Mucosa of stomach (tissue), 1 donor: ENCODE results near the gene SFI1.

Source experiments
- H3K27me3 ChIP-seq: one replicate; pipeline ENCODE4 v1.7.0; 2013; ENCODE audit warnings: mild to moderate bottlenecking, low read length; ENCODE audit not compliant: control insufficient read depth, insufficient read depth
- H3K36me3 ChIP-seq: one replicate; pipeline ENCODE4 v1.7.0; 2013; ENCODE audit warnings: low read length; ENCODE audit not compliant: control insufficient read depth, insufficient read depth
- H3K4me1 ChIP-seq: one replicate; pipeline ENCODE4 v1.7.0; 2013; ENCODE audit warnings: mild to moderate bottlenecking, low read length; ENCODE audit not compliant: control insufficient read depth, insufficient read depth
- H3K4me3 ChIP-seq: one replicate; pipeline ENCODE4 v1.7.0; 2013; ENCODE audit warnings: low read length
- H3K9ac ChIP-seq: one replicate; pipeline ENCODE4 v1.7.0; 2013; ENCODE audit warnings: mild to moderate bottlenecking, low read length, moderate library complexity
- H3K9me3 ChIP-seq: one replicate; pipeline ENCODE4 v1.7.0; 2013; ENCODE audit warnings: mild to moderate bottlenecking, low read length, moderate library complexity; ENCODE audit not compliant: control insufficient read depth
- donor health status: Pancreatic carcinoma.

SFI1 gene

DNA sequence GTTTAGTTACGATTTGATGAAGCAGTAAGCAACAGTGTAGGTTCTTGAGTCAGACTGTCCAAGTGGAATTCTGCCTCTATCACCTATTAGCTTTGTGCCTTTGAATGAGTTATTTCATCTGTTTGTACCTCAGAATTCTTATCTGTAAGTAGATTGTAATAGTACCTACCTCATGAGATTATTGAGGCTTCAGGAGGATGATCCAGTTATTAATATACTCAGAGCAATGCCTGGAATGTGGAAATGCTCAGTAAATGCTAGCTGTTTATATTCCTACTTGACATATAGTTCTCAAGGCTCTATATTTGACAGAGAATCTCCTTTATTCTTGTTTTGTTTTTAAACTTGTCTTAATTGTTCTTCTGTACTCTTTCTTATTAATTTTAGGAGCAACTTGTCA is 70.1 kb downstream of the SFI1 start:
- no peak overlapping the region for H3K9ac ChIP-seq
- no peaks in the 10 kb centered on the region for H3K9me3 ChIP-seq
- H3K4me3 ChIP-seq: no peak overlapping the region

DNA sequence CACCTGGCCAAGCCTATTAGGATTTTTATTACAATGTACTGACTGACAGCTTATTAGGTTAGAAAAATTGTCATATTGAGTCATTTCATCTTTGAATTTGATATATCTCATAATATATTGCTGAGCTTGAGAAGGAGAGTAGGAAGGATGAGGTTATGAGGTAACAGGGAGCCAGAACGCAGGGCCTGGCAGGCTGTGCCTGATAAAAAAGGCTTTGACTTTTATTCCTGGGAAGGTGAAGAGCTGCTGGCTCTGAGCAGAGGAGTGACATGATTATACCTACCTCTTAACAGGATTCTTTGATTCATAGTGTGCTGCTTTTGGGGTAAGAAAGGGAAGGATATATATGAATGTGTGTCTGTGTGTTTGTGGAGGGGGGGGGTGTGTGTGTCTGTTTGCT is 70.9 kb downstream of the SFI1 start:
- Histone ChIP-seq H3K4me3 (no peak overlapping the region), H3K36me3 (no peaks in the 10 kb centered on the region), H3K9ac (no peak overlapping the region), H3K27me3 (no peaks in the 10 kb centered on the region), H3K9me3 (no peaks in the 10 kb centered on the region), H3K4me1 (no peaks in the 10 kb centered on the region)

More for the DNA sequence above, 70.1 kb downstream of the SFI1 start:
- H3K27me3 ChIP-seq: no peaks in the 10 kb centered on the region
- H3K36me3 ChIP-seq: no peaks in the 10 kb centered on the region
- peaks cover under 1% of the 10 kb centered on the region for H3K4me1 ChIP-seq

DNA sequence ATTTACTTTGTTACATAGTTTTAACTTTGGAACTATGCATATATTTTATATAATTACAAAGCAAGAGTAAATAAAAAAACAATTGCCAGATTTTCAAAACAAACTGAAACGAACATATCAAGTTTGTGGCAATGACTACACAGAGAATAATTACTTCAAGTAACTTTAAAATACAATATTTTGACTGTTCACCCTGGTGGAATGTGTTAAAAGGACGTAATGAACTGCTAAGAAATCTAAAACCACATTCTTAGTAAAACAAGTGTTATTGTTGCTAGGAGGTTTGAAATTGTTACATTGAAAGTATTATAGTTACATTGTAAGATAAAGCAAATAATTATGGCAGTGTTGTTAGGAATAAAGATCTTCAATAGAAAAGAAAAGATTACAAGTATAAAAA is 71.4 kb downstream of the SFI1 start:
- Histone ChIP-seq H3K36me3 (no peaks in the 10 kb centered on the region), H3K9me3 (no peaks in the 10 kb centered on the region), H3K4me3 (no peak overlapping the region), H3K9ac (no peak overlapping the region), H3K4me1 (no peaks in the 10 kb centered on the region), H3K27me3 (no peaks in the 10 kb centered on the region)

DNA sequence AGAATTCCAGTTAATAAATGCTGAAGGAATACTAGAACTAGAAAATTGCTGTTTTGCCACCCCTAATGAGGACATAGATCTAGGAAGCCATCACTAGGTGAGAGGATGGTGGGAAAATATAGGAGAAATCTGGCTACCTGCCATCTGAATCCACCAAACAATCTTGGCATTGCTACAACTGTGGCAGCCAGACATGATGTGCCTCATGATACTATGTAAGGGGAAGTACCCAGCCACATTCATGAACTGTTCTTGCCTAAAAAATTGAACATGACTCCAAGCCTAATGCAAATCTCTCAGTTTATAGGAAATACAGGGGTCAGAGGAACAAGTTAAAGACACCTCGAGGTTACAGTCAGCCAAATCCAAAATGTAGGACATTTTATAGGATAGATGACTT is 72.8 kb downstream of the SFI1 start:
- Histone ChIP-seq H3K27me3 (no peaks in the 10 kb centered on the region), H3K36me3 (no peaks in the 10 kb centered on the region), H3K4me1 (no peaks in the 10 kb centered on the region), H3K9me3 (no peaks in the 10 kb centered on the region), H3K9ac (no peak overlapping the region), H3K4me3 (no peak overlapping the region)

DNA sequence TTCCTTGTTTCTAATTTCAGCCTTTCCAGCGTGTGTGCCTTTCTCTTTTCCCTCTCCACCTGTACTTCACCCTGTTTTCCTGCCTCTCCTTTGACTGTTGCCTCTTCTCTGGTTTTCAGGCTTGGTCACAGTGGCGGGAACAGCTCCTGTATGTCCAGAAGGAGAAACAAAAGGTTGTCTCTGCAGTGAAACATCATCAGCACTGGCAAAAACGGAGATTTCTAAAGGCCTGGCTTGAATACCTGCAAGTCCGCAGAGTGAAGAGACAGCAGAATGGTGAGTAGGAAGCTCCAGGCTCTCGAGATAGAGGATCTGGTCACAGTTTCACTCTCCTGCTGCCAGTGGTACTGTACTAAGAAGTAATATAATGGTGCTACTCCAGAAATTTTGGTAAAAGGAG is 76.6 kb downstream of the SFI1 start:
- H3K9me3 ChIP-seq: no peaks in the 10 kb centered on the region
- no peaks in the 10 kb centered on the region for H3K4me1 ChIP-seq
- H3K27me3 ChIP-seq: no peaks in the 10 kb centered on the region
- H3K9ac ChIP-seq: no peak overlapping the region
- H3K36me3 ChIP-seq: no peaks in the 10 kb centered on the region
- no peak overlapping the region for H3K4me3 ChIP-seq

DNA sequence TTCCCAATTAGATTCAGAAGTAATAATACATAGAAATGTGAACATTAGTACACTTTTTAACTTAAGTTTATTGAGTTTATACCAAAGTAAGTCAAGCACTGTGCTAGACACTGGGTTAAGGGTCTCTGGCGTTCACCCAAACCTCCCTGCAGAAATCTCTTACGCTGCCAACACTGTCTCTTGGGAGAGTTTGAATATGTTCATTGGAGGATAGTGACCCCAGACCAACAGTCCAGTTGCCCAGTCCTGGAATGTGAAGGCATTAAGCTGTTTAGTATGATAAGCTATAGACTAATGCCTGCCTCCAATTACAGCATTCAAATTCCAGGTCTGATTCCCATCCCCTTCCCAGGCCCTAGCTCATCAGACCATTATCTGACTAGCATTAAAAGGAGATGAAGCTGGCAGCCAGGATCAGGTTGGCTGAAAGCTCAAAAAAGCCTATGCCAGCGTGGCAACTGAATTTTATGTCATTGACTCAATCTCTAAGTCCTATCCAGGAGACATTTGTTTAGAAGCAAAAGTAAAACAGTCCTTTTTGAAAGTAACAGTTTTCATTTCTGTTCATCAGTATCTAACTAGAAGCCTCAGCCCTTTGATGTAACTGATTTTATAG is 77.8 kb downstream of the SFI1 start:
- no peaks in the 10 kb centered on the region for H3K27me3 ChIP-seq
- H3K9me3 ChIP-seq: no peaks in the 10 kb centered on the region
- no peak overlapping the region for H3K4me3 ChIP-seq
- H3K9ac ChIP-seq: no peak overlapping the region
- H3K36me3 ChIP-seq: no peaks in the 10 kb centered on the region
- no peaks in the 10 kb centered on the region for H3K4me1 ChIP-seq

DNA sequence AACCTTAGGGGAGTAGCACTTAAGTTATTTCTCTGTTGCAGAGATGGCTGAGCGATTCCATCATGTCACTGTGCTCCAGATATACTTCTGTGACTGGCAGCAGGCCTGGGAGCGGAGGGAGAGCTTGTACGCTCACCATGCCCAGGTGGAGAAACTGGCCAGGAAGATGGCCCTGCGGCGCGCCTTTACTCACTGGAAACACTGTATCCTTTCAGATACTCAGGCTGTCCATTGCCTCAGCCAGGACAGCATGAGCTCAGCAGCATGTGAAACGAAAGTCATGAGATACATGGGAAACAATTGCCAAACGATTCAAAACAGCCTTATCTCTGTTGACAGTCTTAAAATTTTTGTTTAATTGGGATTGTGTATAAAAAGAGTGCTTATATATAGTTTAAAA is 78.9 kb downstream of the SFI1 start:
- H3K9ac ChIP-seq: no peak overlapping the region
- peaks cover 5% of the 10 kb centered on the region for H3K4me1 ChIP-seq
- no peak overlapping the region for H3K4me3 ChIP-seq
- no peaks in the 10 kb centered on the region for H3K9me3 ChIP-seq
- no peaks in the 10 kb centered on the region for H3K27me3 ChIP-seq
- H3K36me3 ChIP-seq: no peaks in the 10 kb centered on the region

DNA sequence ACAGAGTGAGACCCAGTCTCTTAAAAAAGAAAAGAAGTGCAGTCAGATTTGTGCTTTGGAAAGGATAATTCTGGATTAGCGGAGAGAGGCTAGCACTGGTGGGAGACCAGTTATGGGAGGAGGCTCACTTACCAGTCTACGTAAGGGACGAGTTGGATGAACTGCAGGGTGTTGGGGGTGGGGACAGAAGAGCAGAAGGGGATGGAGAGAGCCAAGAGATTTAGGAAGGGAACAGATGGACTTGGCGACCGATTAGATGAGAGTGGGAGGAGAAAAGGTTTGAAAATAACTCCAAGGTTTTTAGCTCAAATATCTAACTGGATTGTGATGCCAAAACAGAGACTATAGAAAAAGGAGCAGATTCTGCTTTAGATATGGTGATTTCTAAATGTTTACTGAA is 81.4 kb downstream of the SFI1 start:
- peaks cover 11% of the 10 kb centered on the region for H3K4me1 ChIP-seq
- no peaks in the 10 kb centered on the region for H3K9me3 ChIP-seq
- no peaks in the 10 kb centered on the region for H3K27me3 ChIP-seq
- H3K9ac ChIP-seq: no peak overlapping the region
- H3K36me3 ChIP-seq: no peaks in the 10 kb centered on the region
- H3K4me3 ChIP-seq: no peak overlapping the region

DNA sequence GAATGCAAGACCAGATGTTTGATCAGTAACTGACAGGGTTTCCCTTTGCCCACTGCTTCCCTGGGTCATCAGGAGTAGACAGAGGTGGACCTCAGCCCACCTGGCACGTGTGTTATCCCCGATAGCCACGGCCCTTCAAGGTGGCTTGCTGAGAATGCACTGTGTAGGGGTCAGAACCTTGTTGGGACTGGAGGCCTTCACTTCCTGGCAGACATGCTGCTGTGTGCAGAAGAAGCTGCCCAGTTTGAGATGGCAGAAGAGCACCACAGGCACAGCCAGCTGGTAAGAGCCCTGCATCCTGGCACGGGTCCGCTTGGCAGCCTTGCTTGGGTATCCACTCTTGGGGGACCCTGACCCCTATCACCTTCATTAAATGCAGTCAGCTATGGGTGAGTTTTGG is 81.8 kb downstream of the SFI1 start:
- Histone ChIP-seq H3K27me3 (no peaks in the 10 kb centered on the region), H3K9ac (no peak overlapping the region), H3K4me1 (peaks cover 11% of the 10 kb centered on the region), H3K4me3 (no peak overlapping the region), H3K36me3 (no peaks in the 10 kb centered on the region), H3K9me3 (no peaks in the 10 kb centered on the region)

DNA sequence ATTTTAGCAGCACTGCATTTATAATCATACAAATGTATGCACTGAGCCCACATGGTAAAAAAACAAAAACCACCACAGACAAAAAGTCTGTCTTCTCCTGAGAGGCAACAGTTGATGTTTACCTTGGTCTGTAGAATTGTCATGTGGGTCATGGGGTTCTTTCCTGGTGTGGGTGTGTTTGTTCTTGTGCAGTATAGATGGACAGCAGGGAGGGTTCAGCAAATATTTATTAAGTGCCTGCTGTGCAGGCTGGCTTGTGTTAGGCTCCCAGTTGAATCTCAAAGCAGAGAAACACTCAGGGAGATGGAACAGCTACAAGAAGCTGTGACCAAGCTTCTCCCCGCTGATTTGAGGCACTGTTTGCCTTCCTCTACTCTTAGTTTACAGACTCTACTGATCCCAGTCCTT is 83.5 kb downstream of the SFI1 start:
- Histone ChIP-seq H3K9ac (no peak overlapping the region), H3K36me3 (no peaks in the 10 kb centered on the region), H3K4me3 (no peak overlapping the region), H3K4me1 (peaks cover 11% of the 10 kb centered on the region), H3K9me3 (no peaks in the 10 kb centered on the region), H3K27me3 (no peaks in the 10 kb centered on the region)

DNA sequence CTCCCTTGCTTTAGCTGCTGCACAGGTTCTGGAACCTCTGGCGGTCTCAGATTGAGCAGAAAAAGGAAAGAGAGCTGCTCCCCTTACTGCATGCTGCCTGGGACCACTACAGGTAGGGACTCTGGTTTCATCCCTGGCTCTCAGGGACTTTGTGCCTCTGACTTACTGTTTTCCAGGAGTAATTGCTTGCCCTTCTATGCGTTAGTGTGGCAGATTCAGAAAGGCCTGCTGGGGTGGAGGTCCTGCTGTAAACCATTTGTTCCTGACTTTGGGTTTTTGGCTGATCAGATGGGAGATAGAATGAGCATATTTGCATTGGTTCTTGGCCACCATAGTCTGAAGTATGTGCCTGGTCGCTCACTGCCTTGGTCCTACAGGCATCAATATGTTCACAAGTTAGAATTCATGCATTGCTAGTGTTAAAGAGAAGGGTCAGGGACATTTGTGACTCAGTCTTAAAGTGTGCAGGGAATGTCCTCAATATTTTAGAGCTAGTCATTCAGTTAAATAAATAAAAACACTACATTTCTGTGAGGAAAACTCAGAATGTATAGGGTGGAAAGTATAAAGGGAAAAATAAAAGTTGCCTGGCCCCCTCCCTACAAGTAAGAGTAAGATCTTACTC is 87.6 kb downstream of the SFI1 start:
- no peak overlapping the region for H3K4me3 ChIP-seq
- H3K9ac ChIP-seq: no peak overlapping the region
- peaks cover 12% of the 10 kb centered on the region for H3K4me1 ChIP-seq
- H3K36me3 ChIP-seq: no peaks in the 10 kb centered on the region
- H3K9me3 ChIP-seq: no peaks in the 10 kb centered on the region
- no peaks in the 10 kb centered on the region for H3K27me3 ChIP-seq

DNA sequence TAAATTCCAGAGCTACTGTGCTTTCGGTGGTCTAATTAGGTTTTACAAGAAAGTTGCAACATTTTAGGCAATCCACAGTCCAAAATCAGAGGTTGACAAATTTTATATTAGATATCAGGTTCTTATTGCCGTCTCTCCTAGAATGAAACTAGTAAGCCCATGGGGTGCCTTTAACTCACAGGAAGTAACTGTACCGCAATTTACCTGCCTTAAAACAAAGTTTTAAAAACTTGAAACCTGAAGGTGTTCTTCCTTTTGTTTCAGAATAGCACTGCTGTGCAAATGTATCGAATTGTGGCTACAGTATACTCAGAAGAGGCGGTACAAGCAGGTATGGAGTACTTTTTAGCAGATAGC is 88.4 kb downstream of the SFI1 start:
- peaks cover 17% of the 10 kb centered on the region for H3K4me1 ChIP-seq
- H3K36me3 ChIP-seq: no peaks in the 10 kb centered on the region

More for the DNA sequence above, 88.4 kb downstream of the SFI1 start:
- Histone ChIP-seq H3K9ac (no peak overlapping the region), H3K27me3 (no peaks in the 10 kb centered on the region), H3K4me3 (no peak overlapping the region), H3K9me3 (no peaks in the 10 kb centered on the region)
